GM18909 (cell line): ENCODE data around the gene CC2D1A.
"Not testable (repeated sequence)": the region's sequence is repeated elsewhere in the genome, so short reads cannot be mapped to it uniquely, and the experiment has no call there.

ENCODE experiments used
- ATAC-seq: cut with Tn5 transposase; IDR thresholded peaks from one replicate; pipeline ENCODE4 v1.9.1; 2021; ENCODE audit warnings: mild to moderate bottlenecking; ENCODE audit not compliant: unreplicated experiment, poor library complexity

CC2D1A gene

DNA sequence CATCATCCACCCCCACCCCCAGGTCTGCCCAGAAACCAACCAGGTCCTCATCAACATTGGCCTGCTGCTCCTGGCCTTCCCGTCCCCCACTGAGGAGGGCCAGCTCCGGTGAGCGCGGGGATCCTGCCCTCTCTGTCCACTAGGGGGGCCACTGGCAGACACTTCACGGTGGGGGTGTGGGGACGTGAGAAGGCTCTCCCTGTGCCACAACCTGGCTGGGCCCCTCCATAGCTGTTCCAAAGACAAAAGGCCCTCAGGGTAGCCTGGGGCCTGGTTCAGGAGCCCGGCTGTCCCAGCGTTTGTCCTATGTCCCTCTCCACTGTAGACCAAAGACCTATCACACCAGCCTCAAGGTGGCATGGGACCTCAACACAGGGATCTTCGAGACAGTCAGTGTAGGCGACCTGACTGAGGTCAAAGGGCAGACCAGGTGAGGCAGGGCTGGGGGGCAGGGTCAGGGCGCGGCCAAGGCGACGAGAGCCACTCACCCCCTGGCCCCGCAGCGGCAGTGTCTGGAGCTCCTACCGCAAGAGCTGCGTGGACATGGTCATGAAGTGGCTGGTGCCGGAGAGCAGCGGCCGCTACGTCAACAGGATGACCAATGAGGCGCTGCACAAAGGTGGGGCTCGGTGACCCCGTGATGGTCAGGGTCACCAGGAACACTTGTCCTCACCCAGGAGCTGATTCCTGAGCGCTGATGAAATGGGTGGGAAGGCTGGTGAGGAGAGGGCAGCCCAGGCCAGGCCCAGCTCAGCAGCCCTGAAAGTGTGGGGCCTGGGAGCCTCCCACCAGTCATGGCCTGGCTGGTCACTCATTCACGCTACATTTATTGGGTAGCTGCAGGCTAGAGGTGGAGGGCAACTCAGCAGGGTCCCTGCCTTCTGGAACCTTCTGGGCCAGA, 54.2 kb downstream of the CC2D1A start:
- ATAC-seq = no peak

DNA sequence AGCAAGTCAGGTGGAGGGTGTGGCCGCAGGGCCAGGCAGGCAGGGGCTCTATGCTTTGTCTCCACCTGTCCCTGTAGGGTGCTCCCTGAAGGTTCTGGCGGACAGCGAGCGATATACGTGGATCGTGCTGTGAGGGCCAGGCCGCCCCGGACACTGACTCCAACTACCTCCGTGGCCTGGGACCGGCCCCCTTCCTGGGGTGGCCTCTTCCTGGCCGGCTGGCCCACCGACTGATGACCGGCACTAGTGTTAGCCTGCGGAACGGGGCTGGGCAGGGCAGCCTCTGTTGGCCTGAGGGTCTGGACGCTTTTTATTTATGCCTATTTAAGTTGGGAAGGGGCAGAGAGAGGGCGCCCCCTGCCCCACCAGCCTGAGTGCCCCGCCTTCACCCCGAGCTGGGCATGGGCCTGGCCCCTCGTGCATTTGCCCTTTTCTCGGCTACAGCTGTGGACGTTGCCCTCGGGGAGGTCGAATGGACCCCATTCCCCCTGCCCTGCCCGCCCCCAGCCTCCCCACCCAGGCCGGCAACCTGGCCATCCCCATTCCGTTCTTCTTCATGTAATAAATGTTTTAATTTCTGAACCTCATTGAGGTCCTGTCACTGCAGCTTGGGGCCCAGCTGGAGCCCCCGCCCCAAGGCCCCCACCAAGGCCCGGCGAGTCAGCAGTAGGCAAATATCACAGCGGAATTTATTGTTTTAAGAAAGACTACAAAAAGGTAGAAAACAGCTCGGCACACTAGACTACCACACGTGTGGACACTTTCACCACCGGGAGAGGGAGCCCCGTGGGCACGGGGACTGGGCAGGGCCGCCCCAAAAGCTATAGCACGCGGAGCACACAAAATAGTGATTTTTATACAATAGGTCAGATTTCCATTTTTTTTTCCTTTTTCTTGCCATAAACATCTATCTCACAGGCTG, 55.1 kb downstream of the CC2D1A start:
- no peak for ATAC-seq

DNA sequence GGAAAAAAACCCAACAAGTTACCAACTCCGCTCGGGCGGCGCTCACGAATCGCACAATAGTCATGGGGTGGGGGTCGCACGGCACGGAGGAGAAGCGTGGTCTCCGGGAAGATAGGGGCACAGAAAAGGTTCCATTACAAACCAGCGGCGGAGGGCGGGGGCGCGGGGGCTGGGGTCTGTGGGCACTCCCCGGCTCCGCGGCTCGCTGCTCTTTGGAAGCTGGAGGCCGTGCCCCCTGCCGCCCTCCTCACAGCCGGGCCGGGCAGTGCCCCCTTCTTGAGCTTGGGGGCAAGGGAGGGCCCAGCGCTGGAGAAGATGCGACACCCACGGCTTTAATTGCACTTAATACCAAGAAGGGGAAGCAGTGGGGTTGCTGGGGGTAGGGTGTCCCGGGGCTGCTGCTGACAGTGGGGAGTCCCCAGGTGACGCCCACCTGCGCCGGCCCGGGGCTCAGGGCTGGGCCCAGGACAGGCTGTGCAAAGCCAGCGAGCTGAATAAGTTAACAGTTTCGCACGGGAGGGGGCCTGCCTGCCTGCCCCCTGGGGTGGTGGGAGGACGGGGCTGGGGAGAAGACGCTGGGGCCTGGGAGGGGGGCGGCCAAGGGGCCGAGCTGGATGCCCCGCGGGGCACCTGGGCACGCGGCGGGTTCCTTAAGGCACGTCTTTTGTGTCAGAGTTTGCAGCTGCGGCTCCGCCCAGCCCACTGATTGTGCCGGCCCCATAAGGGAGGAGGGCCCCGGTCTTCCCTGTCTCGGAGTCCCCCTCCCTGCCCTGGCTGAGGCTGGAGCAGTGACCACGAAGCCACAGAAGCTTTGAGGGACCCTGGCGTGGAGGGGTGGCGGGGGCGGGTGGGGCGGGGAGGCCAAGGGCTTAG, 56.1 kb downstream of the CC2D1A start:
- ATAC-seq = no peak

DNA sequence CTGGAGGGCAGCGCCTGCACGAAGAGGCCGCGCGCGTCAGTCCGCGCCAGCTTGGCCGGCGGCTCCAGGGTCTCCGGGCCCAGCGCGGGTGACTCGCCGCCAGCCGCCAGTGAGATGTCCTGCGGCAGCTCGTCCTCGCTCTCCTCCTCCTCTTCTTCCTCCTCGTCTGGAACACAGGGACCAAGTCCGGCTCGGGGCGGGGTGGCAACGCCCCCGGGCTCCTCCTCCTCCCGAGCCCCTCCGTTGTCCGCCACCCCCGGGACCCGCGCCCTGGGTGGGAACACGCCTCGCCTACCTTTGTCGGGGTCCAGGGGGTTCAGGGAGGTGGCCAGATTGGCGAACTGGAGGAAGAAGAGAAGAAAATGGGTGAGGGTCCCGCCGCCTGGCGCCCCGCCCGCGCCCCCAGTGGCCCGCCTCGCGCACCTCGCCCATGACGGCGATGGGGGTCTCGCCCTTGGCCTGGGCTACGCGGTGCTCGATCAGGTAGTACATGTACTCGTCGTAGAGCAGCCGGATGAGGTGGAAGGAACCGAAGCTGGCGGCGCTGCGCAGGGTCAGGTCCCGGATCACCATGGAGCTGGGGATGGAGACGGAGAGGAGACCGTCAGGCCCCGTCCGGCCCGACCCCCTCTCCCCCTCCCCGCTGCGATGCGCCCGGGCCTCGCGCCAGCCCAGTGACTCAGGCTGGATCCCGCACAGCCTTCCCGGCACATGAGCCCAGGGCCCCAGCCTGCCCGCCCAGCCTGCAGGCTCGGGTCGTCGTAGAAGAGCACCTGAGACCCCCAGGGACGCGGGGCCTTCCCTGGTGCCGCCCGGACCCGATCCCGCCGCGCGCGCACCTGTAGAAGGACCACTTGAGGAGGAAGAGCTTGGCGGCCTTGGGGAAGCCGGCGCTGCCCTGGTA, 57.0 kb downstream of the CC2D1A start:
- ATAC-seq = no peak

DNA sequence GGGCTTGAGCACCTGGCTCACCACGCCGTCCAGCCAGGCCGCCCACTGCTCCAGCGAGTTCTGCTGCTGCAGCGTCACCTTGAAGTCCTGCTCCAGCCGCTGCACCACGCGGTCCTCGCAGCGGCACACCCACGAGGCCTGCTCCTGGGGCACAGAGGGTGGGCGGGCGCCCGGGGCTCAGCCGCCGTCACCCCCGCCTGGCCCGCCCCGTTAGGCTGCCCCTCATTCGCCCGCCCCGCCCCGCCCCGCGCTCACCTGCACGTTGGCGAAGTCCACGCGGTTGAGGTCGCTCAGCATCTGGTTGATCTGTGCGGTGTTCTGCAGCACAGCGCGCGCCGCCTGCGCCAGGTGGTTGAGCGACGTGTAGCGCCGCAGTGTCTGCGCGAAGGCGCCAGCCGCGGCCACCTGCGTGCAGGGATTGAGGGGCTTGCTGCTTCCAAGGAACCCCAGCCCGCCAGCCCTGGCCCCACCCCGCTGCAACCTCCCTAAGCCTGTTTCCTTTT, 57.7 kb downstream of the CC2D1A start:
- ATAC-seq = no peak

DNA sequence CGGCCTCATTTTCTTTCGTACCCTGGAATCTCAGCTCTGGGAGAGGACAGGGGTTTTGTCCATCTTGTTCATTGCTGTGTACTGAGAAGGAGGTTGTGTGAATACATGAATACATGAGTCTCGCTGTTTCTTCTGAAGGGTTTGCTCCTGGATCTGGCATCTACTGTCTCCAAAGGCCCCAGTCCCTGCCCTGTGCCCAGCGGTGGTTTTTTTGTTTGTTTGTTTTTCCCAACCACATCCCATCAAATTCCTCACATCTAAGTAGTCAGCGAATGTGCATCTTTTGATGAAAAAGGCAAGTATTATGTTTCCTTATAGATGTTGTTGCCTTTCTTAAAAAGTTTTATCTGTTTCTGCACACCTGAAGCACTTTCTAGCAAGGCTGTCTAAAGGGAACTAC, 58.8 kb downstream of the CC2D1A start:
- no peak for ATAC-seq

DNA sequence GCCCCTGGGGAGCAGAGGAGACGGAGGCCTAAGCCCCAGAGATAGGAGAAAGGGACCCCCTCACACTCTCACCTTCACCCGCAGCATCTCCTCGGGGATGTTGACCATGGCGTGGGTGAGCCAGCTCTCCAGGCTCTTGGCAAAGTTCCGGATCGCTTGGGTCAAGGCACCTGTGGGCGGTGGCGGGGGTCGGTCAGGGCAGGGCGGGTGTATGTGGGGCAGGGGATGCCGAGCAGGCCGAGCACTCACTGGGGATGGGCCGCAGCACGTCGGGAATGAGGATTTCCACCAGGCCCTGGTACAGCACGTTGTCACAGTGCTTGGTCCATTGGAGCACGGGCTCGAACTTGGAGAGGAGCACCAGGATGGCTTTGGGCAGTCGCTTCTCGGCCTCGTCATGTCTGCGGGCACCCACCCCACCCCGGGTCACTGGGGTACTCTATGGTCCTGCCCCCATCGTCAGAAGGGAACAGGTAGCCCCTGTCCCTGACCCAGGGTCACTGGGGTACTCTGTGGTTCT, 59.4 kb downstream of the CC2D1A start:
- ATAC-seq = no peak

DNA sequence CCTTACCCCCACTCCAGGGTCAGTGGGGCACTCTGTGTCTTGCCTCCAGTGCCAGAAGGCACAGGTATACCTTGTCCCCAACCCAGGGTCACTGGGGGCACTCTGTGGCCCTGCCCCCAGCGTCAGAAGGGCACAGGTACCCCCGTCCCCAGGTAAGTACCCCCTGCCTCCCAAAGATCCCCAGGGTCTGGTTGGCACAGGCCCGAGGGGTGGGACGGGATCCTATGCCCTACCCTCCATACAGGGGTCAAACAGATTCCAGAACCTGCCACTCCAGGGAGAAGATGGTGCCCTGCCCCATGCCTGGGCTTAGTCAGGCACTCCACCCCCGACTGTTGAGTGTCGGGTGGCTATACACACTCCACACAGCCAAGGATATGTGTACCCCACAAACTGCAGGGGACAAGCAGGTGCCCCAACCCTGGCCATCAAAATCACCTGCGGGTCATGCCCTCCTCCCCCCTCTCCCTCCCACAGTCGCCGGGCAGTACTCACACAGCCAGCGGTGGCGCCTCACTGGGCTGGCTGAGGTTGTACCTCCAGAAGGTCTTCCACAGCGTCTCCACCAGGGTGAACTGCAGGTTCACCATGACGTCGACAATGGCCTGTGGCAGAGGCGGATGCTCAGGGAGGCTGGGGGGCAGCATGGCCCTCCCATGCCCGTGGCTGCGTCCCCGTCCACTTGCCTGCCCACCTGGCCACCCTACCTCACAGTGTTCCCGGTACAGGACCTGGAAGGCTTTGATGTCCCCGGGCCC, 60.1 kb downstream of the CC2D1A start:
- ATAC-seq = no peak

DNA sequence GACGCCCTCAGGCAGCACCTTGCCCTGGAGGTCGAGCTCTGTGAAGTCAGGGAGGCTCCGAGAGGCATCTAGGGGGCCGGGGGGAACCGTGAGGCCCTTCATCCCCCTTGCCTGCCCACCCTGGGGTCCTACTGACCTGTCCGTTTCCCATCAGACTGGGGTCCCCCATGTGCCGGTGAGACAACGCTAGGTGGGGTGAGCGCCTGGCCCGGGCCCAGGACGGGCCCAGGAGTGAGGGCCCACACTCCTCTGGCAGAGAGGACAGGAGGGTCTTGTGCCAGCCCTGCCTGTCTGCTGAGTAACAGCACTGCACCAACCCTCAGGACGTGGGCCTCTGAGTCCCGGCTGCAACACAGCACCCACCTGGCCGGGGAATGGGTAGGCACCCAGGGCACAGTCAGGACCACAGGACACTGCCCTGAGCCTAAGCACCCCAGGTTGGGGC, 60.7 kb downstream of the CC2D1A start:
- no peak for ATAC-seq

DNA sequence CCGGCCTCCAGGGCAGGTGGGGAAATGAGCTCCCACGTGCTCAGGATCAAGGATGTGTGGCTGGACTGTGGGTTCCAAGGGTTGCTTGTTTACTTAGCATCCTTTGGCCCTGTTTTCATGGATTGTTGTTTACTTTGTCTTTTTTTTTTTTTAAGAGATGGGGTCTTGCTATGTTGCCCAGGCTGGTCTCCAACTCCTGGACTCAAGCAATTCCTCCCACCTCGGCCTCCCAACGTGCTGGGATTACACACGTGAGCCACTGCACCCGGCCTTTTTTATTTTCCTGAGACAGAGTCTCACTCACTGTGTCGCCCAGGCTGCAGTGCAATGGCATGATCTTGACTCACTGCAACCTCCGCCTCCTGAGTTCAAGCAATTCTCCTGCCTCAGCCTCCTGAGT, 61.2 kb downstream of the CC2D1A start:
- not testable (repeated sequence) for ATAC-seq

DNA sequence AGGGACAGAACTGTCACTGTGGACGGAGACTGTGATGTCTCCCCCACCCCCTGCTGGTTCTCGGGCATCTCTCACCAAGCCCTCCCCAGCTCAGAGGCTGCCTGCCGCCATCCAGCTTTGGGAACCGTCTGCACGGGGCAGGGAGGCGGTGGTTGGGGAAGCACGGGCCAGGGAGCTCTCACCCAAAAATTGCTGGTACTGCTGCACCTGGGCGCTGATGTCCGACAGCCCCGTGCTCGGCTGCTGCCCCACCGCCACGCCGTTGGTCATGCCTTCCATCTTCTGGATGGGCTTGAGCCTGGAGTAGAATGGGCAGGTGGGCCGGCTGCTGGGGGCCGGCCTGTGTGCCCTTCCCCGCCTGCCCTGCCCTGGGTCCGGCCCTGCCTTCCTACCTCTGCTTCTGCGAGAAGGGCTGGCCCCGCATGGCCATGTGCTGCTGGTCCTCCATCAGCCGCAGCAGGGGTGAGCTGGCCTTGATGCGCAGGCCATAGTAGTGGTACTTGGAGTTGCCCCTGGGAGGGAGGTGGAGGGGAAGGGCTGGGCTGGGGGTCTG, 62.5 kb downstream of the CC2D1A start:
- ATAC-seq = no peak

DNA sequence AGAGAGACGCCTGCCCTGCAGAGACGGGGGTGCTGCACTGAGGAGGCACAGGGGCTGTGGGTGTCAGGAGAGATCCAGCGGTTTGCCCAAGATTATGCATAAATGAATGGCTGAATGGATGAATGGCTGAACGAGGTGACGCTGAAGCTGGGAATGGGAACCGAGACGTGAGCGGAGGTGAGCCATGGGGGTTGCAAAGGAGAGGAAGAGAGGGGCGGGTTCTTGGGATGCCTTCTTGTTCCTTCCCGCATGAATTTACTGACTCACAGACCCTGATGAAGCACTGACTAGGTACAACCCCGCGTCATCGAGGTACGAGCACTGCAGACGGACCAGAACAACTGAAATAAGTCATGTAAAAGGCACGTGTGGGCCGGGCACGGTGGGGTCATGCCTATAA, 63.0 kb downstream of the CC2D1A start:
- ATAC-seq = no peak

DNA sequence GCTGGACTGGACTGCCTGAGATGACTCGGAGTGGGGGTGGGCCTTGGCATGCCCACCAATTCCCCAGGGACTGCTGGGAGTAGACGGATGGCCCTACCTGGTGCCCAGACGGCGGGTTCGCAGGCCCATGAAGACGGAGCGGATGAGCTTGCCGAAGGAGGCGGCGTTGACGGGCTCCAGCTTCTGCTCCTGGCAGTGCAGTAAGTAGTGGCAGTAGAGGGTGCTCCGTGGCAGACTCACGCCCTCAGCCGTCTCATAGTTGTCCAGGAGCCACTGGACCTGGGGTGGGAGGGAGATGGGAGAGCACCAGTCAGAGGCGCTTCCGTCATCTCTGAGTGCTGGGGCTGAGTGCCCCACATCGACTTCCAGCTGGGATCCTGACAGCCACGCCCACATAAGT, 63.9 kb downstream of the CC2D1A start:
- ATAC-seq = no peak

DNA sequence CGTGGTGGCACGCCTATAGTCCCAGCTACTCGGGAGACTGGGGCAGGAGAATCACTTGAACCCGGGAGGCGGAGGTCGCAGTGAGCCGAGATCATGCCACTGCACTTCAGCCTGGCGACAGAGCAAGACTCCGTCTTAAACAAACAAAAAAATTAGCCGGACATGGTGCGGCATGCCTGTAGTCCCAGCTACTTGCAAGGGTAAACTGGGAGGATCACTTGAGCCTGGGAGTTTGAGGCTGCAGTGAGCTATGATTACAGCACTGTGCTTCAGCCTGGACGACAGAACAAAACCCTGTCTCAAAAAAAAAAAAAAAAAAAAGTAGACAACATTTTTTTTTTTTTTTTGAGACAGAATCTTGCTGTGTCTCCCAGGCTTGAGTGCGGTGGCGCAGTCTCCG, 65.9 kb downstream of the CC2D1A start:
- not testable (repeated sequence) for ATAC-seq

DNA sequence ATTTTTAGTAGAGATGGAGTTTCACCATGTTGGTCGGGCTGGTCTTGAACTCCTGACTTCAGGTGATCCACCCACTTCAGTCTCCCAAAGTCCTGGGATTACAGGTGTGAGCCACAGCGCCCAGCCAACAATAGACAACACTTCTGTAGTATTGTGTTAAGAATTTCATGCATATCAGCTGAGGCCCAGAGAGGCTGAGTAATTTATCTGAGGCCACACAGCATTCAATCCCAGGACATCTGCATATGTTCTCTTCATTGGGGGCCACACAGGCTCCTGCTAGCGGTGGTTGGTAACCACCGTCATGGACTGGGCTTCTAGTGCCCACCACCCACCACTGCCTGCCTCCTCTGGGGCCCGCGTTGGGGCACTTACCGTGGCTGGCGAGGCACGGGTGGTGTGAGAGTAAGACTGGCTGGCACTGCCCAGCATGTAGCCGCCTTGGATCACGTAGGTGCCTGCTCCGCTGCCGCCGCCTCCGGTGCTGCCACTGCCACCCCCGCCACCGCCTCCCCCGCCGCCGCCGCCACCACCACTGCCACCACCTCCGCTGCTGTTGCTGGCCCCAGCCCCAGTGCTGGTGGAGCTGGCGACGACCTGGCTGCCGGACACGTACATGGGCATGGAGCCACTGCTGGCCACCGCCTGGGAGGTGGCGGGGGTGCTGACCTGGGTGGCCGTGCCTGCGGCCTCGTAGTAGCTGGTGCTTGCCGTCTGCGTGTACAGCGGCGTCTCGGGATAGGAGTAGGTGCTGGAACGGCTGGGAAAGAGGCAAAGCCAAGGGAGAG, 66.6 kb downstream of the CC2D1A start:
- ATAC-seq = no peak

DNA sequence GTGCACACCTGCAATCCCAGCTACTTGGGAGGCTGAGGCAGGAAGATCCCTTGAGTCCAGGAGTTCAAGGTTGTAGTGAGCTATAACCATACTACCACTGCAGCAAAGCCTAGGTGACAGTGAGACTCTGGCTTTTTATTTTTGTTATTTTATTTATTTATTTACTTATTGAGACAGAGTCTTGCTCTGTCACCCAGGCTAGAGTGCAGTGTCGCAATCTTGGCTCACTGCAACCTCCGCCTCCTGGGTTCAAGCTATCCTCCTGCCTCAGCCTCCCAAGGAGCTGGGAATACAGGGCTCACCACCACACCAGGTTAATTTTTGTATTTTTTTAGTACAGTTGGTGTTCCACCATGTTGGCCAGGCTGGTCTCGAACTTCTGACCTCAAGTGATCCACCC, 67.5 kb downstream of the CC2D1A start:
- not testable (repeated sequence) for ATAC-seq

DNA sequence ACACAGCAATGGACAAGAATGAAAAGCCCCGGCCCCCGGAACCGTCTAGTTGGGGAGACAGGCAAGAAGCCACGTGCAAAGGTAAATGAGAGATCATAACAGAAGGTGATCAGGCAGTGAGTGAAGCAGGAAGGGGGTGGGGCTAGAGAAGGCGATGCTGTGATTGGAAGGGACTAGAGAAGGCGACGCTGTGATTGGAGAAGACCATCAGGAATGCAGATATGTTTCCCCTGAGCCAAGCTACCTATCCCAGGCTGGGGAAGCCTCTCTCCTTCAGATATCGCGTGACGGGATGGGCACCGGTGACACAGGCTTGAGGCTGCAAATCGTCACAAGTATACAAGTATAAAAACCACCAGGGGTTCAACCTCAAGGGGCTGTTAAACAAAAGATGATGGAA, 68.1 kb downstream of the CC2D1A start:
- ATAC-seq = no peak
